Lower leg skin (tissue), 3 donors: ENCODE measurements around the gene NCAPG2.

ENCODE experiments used
- CTCF ChIP-seq, 3 donors: fragments of 450-650 bp; IDR thresholded peaks; one replicate each; pipeline ENCODE4 v1.5.1; 2016; ENCODE audit warnings: antibody characterized with exemption in 3 of 3, mild to moderate bottlenecking in 3 of 3, moderate library complexity in 2 of 3
- POLR2A ChIP-seq, 2 donors: fragments of 450-650 bp; IDR thresholded peaks; one replicate each; pipeline ENCODE4 v1.6.1; 2016 to 2017; ENCODE audit warnings: antibody characterized with exemption in 2 of 2, mild to moderate bottlenecking in 1 of 2, moderate library complexity in 1 of 2

- no peak for TF ChIP-seq CTCF (IDR thresholded peaks at IDR 0.05)
- TF ChIP-seq POLR2A (IDR thresholded peaks at IDR 0.05): no peak
Observed at GRCh38 chr7:158753900-158754299, 49.3 kb upstream of the NCAPG2 start.
